HG02943 (cell line): ENCODE results near the gene TRPC4AP.

Experiments used
- ATAC-seq: cut with Tn5 transposase; IDR thresholded peaks from one replicate; pipeline ENCODE4 v1.9.1; 2021; ENCODE audit warnings: mild to moderate bottlenecking, low read depth, moderate library complexity; ENCODE audit not compliant: unreplicated experiment

TRPC4AP gene

GRCh38 chr20:35004051-35004725, 88.4 kb downstream of the TRPC4AP start:
- no peak for ATAC-seq

GRCh38 chr20:35003211-35004031, 89.2 kb downstream of the TRPC4AP start:
- no peak for ATAC-seq

- no peak for ATAC-seq
Observed at GRCh38 chr20:35002426-35003210, 90.0 kb downstream of the TRPC4AP start.

GRCh38 chr20:35001596-35002362, 90.8 kb downstream of the TRPC4AP start:
- ATAC-seq = no peak

GRCh38 chr20:35000922-35001595, 91.5 kb downstream of the TRPC4AP start:
- no peak for ATAC-seq

- no peak for ATAC-seq
Observed at GRCh38 chr20:35000311-35000921, 92.2 kb downstream of the TRPC4AP start.

GRCh38 chr20:34999782-35000181, 92.8 kb downstream of the TRPC4AP start:
- ATAC-seq = no peak

GRCh38 chr20:34999021-34999451, 93.6 kb downstream of the TRPC4AP start:
- no peak for ATAC-seq

- ATAC-seq = no peak
Observed at GRCh38 chr20:34998331-34998950, 94.2 kb downstream of the TRPC4AP start.

GRCh38 chr20:34997774-34998173, 94.8 kb downstream of the TRPC4AP start:
- no peak for ATAC-seq

- no peak for ATAC-seq
Observed at GRCh38 chr20:34997131-34997561, 95.5 kb downstream of the TRPC4AP start.

- no peak for ATAC-seq
Observed at GRCh38 chr20:34996243-34997028, 96.2 kb downstream of the TRPC4AP start.

- ATAC-seq = no peak
Observed at GRCh38 chr20:34995696-34996095, 96.9 kb downstream of the TRPC4AP start.

- ATAC-seq = no peak
Observed at GRCh38 chr20:34995192-34995591, 97.4 kb downstream of the TRPC4AP start.

- no peak for ATAC-seq
Observed at GRCh38 chr20:34994509-34995131, 98.0 kb downstream of the TRPC4AP start.

- no peak for ATAC-seq
Observed at GRCh38 chr20:34993941-34994508, 98.6 kb downstream of the TRPC4AP start.

- ATAC-seq = no peak
Observed at GRCh38 chr20:34992751-34993417, 99.7 kb downstream of the TRPC4AP start.
